HCT116 (cell line): Measurements from ENCODE around the gene TP63. TPM values are rescaled to one million over a fixed set of nuclear protein-coding genes. Genes with fewer than 3 reads are reported as not detected.

Experiments used
- ATAC-seq: fragments of 200-7000 bp; cut with Tn5 transposase; 2 replicates; pipeline ENCODE4 v1.9.1; 2020; ENCODE audit warnings: mild to moderate bottlenecking, moderate library complexity
- BruUV-seq: library from RNA; stranded (reverse); fragments of 400-500 nt; replicated peaks from 2 replicates; lab custom pipeline; 2021; lab: Mats Ljungman, UMichigan
- CTCF ChIA-PET: fragments of 300-600 bp; sonication (Branson Sonifier 250); formaldehyde crosslinking; loops from one replicate; lab custom pipeline; 2021; ENCODE audit warnings: antibody characterized with exemption; lab: Charles Lee
- POLR2A ChIA-PET: fragments of 300-600, 350-600 bp; sonication (Branson Sonifier 250); formaldehyde crosslinking; loops from one replicate; lab custom pipeline; 2021; ENCODE audit warnings: antibody characterized with exemption; lab: Charles Lee
- RAD21 ChIA-PET, 2 experiments: fragments of 300-600 bp; sonication (Branson Sonifier 250); formaldehyde crosslinking; loops; one replicate each; lab custom pipeline; 2023; ENCODE audit warnings: low total read pairs in 2 of 2; ENCODE audit not compliant: uncharacterized antibody in 2 of 2, unreplicated experiment in 2 of 2, low non-redundant PET in 1 of 2; lab: Charles Lee
- DNase-seq: peaks from one replicate; pipeline ENCODE4 v3.0.0-alpha.2; 2010; ENCODE audit warnings: low read depth, low spot score
- H2AFZ ChIP-seq: fragments of 200-600 bp; shearing (Covaris generic), sonication (generic); 2 replicates; pipeline ENCODE4 v1.6.1; 2017; ENCODE audit warnings: low read depth, mixed run types, mixed read lengths, antibody characterized with exemption, low read length; ENCODE audit not compliant: poor library complexity, severe bottlenecking
- H3K27ac ChIP-seq: 2 replicates; pipeline ENCODE4 v1.5.1; 2012; ENCODE audit warnings: low read depth, low read length
- H3K27me3 ChIP-seq: fragments of 200-600 bp; sonication (generic); 2 replicates; pipeline ENCODE4 v1.6.1; 2016; ENCODE audit warnings: mixed run types, low read length, mixed read lengths; ENCODE audit not compliant: insufficient read depth
- H3K36me3 ChIP-seq, 2 experiments: fragments of 200-500 bp in 1 of 2; fragments of 200-600 bp in 1 of 2; sonication (Bioruptor generic) in 1 of 2; sonication (generic) in 1 of 2; 2 replicates each; pipeline versions ENCODE4 v1.5.1 to v1.6.1; 2014 to 2016; ENCODE audit warnings: low read length in 2 of 2, inconsistent platforms in 1 of 2, mixed read lengths in 1 of 2, mixed run types in 1 of 2; ENCODE audit not compliant: insufficient read depth in 2 of 2, control insufficient read depth in 1 of 2
- H3K4me1 ChIP-seq, 2 experiments: fragments of 200-600 bp in 1 of 2; sonication (generic) in 1 of 2; 2 replicates each; pipeline versions ENCODE4 v1.5.1 to v1.6.1; 2012 to 2017; ENCODE audit warnings: low read length in 2 of 2, inconsistent platforms in 1 of 2, mild to moderate bottlenecking in 1 of 2, mixed read lengths in 1 of 2, mixed run types in 1 of 2, moderate library complexity in 1 of 2; ENCODE audit not compliant: insufficient read depth in 2 of 2, control insufficient read depth in 1 of 2
- H3K4me2 ChIP-seq: fragments of 200-600 bp; sonication (generic); 2 replicates; pipeline ENCODE4 v1.6.1; 2017; ENCODE audit warnings: mixed run types, low read length, mixed read lengths
- H3K4me3 ChIP-seq, 2 experiments: fragments of 200-600 bp in 1 of 2; sonication (generic) in 1 of 2; replicated peaks in 1 of 2; 2 replicates each; pipeline ENCODE4 v1.5.1; 2011 to 2016; ENCODE audit warnings: low read length in 2 of 2, control low read depth in 1 of 2, low read depth in 1 of 2, mild to moderate bottlenecking in 1 of 2, mixed read lengths in 1 of 2, mixed run types in 1 of 2
- H3K79me2 ChIP-seq: fragments of 200-600 bp; sonication (generic); 2 replicates; pipeline ENCODE4 v1.6.1; 2017; ENCODE audit warnings: mild to moderate bottlenecking, mixed run types, low read length, moderate library complexity, mixed read lengths; ENCODE audit not compliant: insufficient read depth
- H3K9ac ChIP-seq: fragments of 200-600 bp; sonication (generic); 2 replicates; pipeline ENCODE4 v1.6.1; 2016; ENCODE audit warnings: low read length, mixed read lengths
- H3K9me2 ChIP-seq: fragments of 200-600 bp; sonication (generic), shearing (Covaris generic); 2 replicates; pipeline ENCODE4 v1.6.1; 2017; ENCODE audit warnings: mixed run types, mild to moderate bottlenecking, moderate library complexity; ENCODE audit not compliant: insufficient read depth
- H3K9me3 ChIP-seq, 2 experiments: fragments of 200-500 bp in 1 of 2; fragments of 200-600 bp in 1 of 2; sonication (Bioruptor generic) in 1 of 2; sonication (generic) in 1 of 2; 2 replicates each; pipeline ENCODE4 v1.6.1; 2014 to 2017; ENCODE audit warnings: low read length in 2 of 2, mixed read lengths in 2 of 2, inconsistent platforms in 1 of 2, low read depth in 1 of 2, mild to moderate bottlenecking in 1 of 2, mixed run types in 1 of 2, moderate library complexity in 1 of 2; ENCODE audit not compliant: control insufficient read depth in 1 of 2, insufficient read depth in 1 of 2
- H4K20me1 ChIP-seq: fragments of 200-600 bp; sonication (generic), shearing (Covaris generic); 2 replicates; pipeline ENCODE4 v1.6.1; 2017; ENCODE audit warnings: mixed run types, mild to moderate bottlenecking, moderate library complexity; ENCODE audit not compliant: insufficient read depth
- CBX3 ChIP-seq: IDR thresholded peaks from 2 replicates; pipeline ENCODE4 v1.6.1; 2012; ENCODE audit warnings: low read depth
- CEBPB ChIP-seq: IDR thresholded peaks from 2 replicates; pipeline ENCODE4 v1.6.1; 2012; ENCODE audit warnings: low read depth
- CTCF ChIP-seq, 3 experiments: fragments of 200-600 bp in 1 of 3; sonication (generic) in 1 of 3; IDR thresholded peaks in 2 of 3; conservative IDR thresholded peaks in 1 of 3; 2 replicates each; pipeline ENCODE4 v1.5.1; 2012 to 2017; ENCODE audit warnings: low read depth in 2 of 3, low read length in 2 of 3, antibody characterized with exemption in 1 of 3, borderline replicate concordance in 1 of 3, control low read depth in 1 of 3, mild to moderate bottlenecking in 1 of 3, mixed read lengths in 1 of 3, mixed run types in 1 of 3, moderate library complexity in 1 of 3; ENCODE audit not compliant: insufficient read depth in 1 of 3
- EGR1 ChIP-seq: IDR thresholded peaks from 2 replicates; pipeline ENCODE4 v1.6.1; 2012; ENCODE audit warnings: low read depth
- ELF1 ChIP-seq: IDR thresholded peaks from 2 replicates; pipeline ENCODE4 v1.6.1; 2012; ENCODE audit warnings: low read depth, borderline replicate concordance
- EZH2 ChIP-seq: fragments of 200-600 bp; sonication (generic); IDR thresholded peaks from 2 replicates; pipeline ENCODE4 v1.6.1; 2017; ENCODE audit warnings: antibody characterized with exemption, mixed run types
- FOSL1 ChIP-seq: IDR thresholded peaks from 2 replicates; pipeline ENCODE4 v1.6.1; 2012; ENCODE audit warnings: low read depth
- JUND ChIP-seq: IDR thresholded peaks from 2 replicates; pipeline ENCODE4 v1.6.1; 2012
- MAX ChIP-seq: IDR thresholded peaks from 2 replicates; pipeline ENCODE4 v1.6.1; 2012
- POLR2AphosphoS5 ChIP-seq: IDR thresholded peaks from 2 replicates; pipeline ENCODE4 v1.6.1; 2011; ENCODE audit warnings: mild to moderate bottlenecking, low read depth, low read length, moderate library complexity
- RAD21 ChIP-seq: IDR thresholded peaks from 2 replicates; pipeline ENCODE4 v1.6.1; 2012; ENCODE audit warnings: low read depth, mild to moderate bottlenecking
- SIN3A ChIP-seq: IDR thresholded peaks from 2 replicates; pipeline ENCODE4 v1.6.1; 2012; ENCODE audit warnings: low read depth
- SP1 ChIP-seq: IDR thresholded peaks from 2 replicates; pipeline ENCODE4 v1.6.1; 2012; ENCODE audit warnings: low read depth
- SRF ChIP-seq: IDR thresholded peaks from 2 replicates; pipeline ENCODE4 v1.6.1; 2012; ENCODE audit warnings: low read depth
- TCF7L2 ChIP-seq: IDR thresholded peaks from 2 replicates; pipeline ENCODE4 v1.7.0; 2011; ENCODE audit warnings: borderline replicate concordance, inconsistent platforms; ENCODE audit not compliant: insufficient read depth, insufficient read length; ENCODE audit errors: extremely low read depth
- ZFX ChIP-seq: fragments of 450-650 bp; IDR thresholded peaks from 2 replicates; pipeline ENCODE4 v1.6.1; 2017
- ZNF274 ChIP-seq: fragments of 200-500 bp; sonication (Bioruptor generic); IDR thresholded peaks from 2 replicates; pipeline ENCODE4 v1.6.1; 2014; ENCODE audit warnings: mild to moderate bottlenecking, low read depth, low read length, inconsistent platforms
- intact Hi-C: fragments of 100-400 bp; cut with micrococcal nuclease; formaldehyde crosslinking; loops from 2 replicates; pipeline ENCODE4 v1.10.0; 2022
- total RNA-seq: library from RNA; stranded (reverse); gene quantifications from one replicate; pipeline ENCODE4 v1.2.1, GENCODE V29; 2021; ENCODE audit not compliant: unreplicated experiment
- TF ChIP-seq, protein P1 (sequence below): IDR thresholded peaks from 2 replicates; pipeline ENCODE4 v1.6.1; 2012; ENCODE audit warnings: low read depth
- TF ChIP-seq, protein P2 (sequence below): IDR thresholded peaks from 2 replicates; pipeline ENCODE4 v1.6.1; 2011; ENCODE audit warnings: mild to moderate bottlenecking, low read length, moderate library complexity; ENCODE audit not compliant: insufficient replicate concordance; ENCODE audit errors: extremely low read depth

TP63 gene
- total RNA-seq, 1 experiment from 2014 or later = not detected

- RAD21 ChIA-PET = no interaction called here
- Histone ChIP-seq H4K20me1 (no peaks in the 10 kb centered on the region), H3K4me1 (peaks cover 0 to 4% of the 10 kb centered on the region in 2 experiments; a peak in 1 of 4 replicates), H3K36me3 (no peaks in the 10 kb centered on the region), H3K4me3 (no peak overlapping the region), H3K9me2 (no peaks in the 10 kb centered on the region), H3K27ac (no peak overlapping the region), H3K9me3 (no peaks in the 10 kb centered on the region), H3K79me2 (no peaks in the 10 kb centered on the region), H3K9ac (no peak overlapping the region), H3K27me3 (no peaks in the 10 kb centered on the region), H3K4me2 (no peak overlapping the region), H2AFZ (no peak overlapping the region)
- no peak for TF ChIP-seq ZFX
- no peak for TF ChIP-seq SRF
- no peak for TF ChIP-seq POLR2AphosphoS5
- no peak for TF ChIP-seq RAD21
- TF ChIP-seq SP1 = no peak
- TF ChIP-seq ZNF274 = no peak
- TF ChIP-seq TCF7L2 = no peak
- no peak for TF ChIP-seq FOSL1
- no peak for TF ChIP-seq ELF1
- TF ChIP-seq JUND = no peak
- no peak for TF ChIP-seq EZH2
- TF ChIP-seq CTCF (IDR thresholded peaks at IDR 0.05 in 2 of 3, conservative IDR thresholded peaks at IDR 0.05 in 1 of 3; ENCODE audit: borderline replicate concordance in 1 of 3, insufficient read depth in 1 of 3, low read depth in 2 of 3, low read length in 2 of 3) = no peak
- TF ChIP-seq, protein P1, sequence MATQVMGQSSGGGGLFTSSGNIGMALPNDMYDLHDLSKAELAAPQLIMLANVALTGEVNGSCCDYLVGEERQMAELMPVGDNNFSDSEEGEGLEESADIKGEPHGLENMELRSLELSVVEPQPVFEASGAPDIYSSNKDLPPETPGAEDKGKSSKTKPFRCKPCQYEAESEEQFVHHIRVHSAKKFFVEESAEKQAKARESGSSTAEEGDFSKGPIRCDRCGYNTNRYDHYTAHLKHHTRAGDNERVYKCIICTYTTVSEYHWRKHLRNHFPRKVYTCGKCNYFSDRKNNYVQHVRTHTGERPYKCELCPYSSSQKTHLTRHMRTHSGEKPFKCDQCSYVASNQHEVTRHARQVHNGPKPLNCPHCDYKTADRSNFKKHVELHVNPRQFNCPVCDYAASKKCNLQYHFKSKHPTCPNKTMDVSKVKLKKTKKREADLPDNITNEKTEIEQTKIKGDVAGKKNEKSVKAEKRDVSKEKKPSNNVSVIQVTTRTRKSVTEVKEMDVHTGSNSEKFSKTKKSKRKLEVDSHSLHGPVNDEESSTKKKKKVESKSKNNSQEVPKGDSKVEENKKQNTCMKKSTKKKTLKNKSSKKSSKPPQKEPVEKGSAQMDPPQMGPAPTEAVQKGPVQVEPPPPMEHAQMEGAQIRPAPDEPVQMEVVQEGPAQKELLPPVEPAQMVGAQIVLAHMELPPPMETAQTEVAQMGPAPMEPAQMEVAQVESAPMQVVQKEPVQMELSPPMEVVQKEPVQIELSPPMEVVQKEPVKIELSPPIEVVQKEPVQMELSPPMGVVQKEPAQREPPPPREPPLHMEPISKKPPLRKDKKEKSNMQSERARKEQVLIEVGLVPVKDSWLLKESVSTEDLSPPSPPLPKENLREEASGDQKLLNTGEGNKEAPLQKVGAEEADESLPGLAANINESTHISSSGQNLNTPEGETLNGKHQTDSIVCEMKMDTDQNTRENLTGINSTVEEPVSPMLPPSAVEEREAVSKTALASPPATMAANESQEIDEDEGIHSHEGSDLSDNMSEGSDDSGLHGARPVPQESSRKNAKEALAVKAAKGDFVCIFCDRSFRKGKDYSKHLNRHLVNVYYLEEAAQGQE = no peak
- TF ChIP-seq EGR1 = no peak
- TF ChIP-seq, protein P2, sequence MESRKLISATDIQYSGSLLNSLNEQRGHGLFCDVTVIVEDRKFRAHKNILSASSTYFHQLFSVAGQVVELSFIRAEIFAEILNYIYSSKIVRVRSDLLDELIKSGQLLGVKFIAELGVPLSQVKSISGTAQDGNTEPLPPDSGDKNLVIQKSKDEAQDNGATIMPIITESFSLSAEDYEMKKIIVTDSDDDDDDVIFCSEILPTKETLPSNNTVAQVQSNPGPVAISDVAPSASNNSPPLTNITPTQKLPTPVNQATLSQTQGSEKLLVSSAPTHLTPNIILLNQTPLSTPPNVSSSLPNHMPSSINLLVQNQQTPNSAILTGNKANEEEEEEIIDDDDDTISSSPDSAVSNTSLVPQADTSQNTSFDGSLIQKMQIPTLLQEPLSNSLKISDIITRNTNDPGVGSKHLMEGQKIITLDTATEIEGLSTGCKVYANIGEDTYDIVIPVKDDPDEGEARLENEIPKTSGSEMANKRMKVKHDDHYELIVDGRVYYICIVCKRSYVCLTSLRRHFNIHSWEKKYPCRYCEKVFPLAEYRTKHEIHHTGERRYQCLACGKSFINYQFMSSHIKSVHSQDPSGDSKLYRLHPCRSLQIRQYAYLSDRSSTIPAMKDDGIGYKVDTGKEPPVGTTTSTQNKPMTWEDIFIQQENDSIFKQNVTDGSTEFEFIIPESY = no peak
- no peak for TF ChIP-seq SIN3A
- no peak for TF ChIP-seq CEBPB
- no peak for TF ChIP-seq CBX3
- no peak for TF ChIP-seq MAX
- intact Hi-C loops = no loop called here
- DNase-seq (no peak), ATAC-seq (no peak)
- CTCF ChIA-PET = no interaction called here
- BruUV-seq = no TSS peak
- POLR2A ChIA-PET = no interaction called here
Measured at GRCh38 chr3:189845069-189845468, 213.9 kb downstream of the TP63 start.
